Placental epithelial cell (primary cell): ENCODE data around the gene CDRT4. TPM values are rescaled to one million over a fixed set of nuclear protein-coding genes. Genes with fewer than 3 reads are reported as not detected.

Source experiments
- total RNA-seq: library from RNA; depleted of rRNA; stranded (reverse); fragments of >200 nt; gene quantifications from 2 replicates; pipeline ENCODE4 v1.2.3, GENCODE V29; 2012

The CDRT4 gene
- total RNA-seq = 0.87 and 5.9 TPM in 2 replicates

DNA sequence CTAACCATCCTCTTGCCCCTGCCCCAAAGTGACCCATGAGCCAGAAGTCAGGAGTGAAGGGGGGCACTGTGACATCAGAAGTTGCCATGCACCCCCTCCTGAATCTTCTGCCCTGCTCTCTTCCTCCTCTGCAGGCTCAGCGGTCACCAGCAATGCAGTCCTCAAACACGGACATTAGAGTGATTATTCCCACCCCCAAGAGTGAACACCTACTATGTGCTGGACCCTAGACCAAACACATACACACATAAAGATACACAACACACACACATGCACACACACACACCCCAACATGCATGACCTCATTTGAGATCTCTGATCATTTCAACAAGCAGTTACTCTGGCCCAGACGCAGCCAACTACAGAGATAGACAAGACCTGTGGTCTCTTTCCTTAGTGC, at the start of gene CDRT4:
Gene CDRT4 (minus strand): TSS at position 30 of the 400 bp plus-strand sequence. CDS start 27,383 bp downstream, outside the sequence.

Other genes starting within 250 kb of the CDRT4 start
- 0.11 and 0.79 TPM in 2 replicates for gene PMP22, start 202.3 kb downstream of the CDRT4 start, total RNA-seq
- gene TEKT3, start 126.0 kb downstream of the CDRT4 start, total RNA-seq = not detected in 2 replicates
- gene TVP23C, start 95.9 kb upstream of the CDRT4 start, total RNA-seq = 18.3 and 18.8 TPM in 2 replicates
- gene FBXW10B, start 152.1 kb upstream of the CDRT4 start, total RNA-seq = 1.2 and 2.2 TPM in 2 replicates
- gene TRIM16, start 216.7 kb upstream of the CDRT4 start, total RNA-seq = 61.6 and 161 TPM in 2 replicates
- gene ZNF286A, start 232.1 kb upstream of the CDRT4 start, total RNA-seq = 38.2 and 39.7 TPM in 2 replicates